PC-3 (cell line): Measurements from ENCODE around the gene BEST3. TPM values are rescaled to one million over a fixed set of nuclear protein-coding genes. Genes with fewer than 3 reads are reported as not detected.
"Not testable (repeated sequence)": the region's sequence is repeated elsewhere in the genome, so short reads cannot be mapped to it uniquely, and the experiment has no call there.

ENCODE experiments used
- ATAC-seq: fragments of 200-7000 bp; cut with Tn5 transposase; 2 replicates; pipeline ENCODE4 v1.9.1; 2020; ENCODE audit warnings: mild to moderate bottlenecking, moderate library complexity
- BruUV-seq: library from RNA; stranded (reverse); fragments of 400-500 nt; replicated peaks from 2 replicates; lab custom pipeline; 2021; lab: Mats Ljungman, UMichigan
- CTCF ChIA-PET: fragments of 300-600 bp; sonication (Branson Sonifier 250); formaldehyde crosslinking; loops from one replicate; lab custom pipeline; 2022; ENCODE audit warnings: antibody characterized with exemption; lab: Charles Lee
- POLR2A ChIA-PET: fragments of 300-600 bp; sonication (Branson Sonifier 250); formaldehyde crosslinking; loops from one replicate; lab custom pipeline; 2022; ENCODE audit warnings: antibody characterized with exemption; ENCODE audit not compliant: unreplicated experiment; lab: Charles Lee
- DNase-seq: peaks from one replicate; pipeline ENCODE4 v3.0.0-alpha.2; 2015
- H2AFZ ChIP-seq: fragments of 300-600 bp; sonication (generic); 2 replicates; pipeline ENCODE4 v1.6.0; 2016; ENCODE audit warnings: antibody characterized with exemption, low read length
- H3F3A ChIP-seq: fragments of 300-600 bp; sonication (generic); one replicate; pipeline ENCODE4 v1.6.0; 2017; ENCODE audit warnings: antibody characterized with exemption, low read length, control low read depth, mild to moderate bottlenecking; ENCODE audit not compliant: unreplicated experiment
- H3K27ac ChIP-seq: fragments of 300-600 bp; sonication (generic); 2 replicates; pipeline ENCODE4 v1.5.1; 2016; ENCODE audit warnings: mild to moderate bottlenecking, low read length
- H3K27me3 ChIP-seq: fragments of 300-600 bp; sonication (generic); 2 replicates; pipeline ENCODE4 v1.6.1; 2016; ENCODE audit warnings: low read length, mixed read lengths
- H3K36me3 ChIP-seq: fragments of 300-600 bp; sonication (generic); 2 replicates; pipeline ENCODE4 v1.6.1; 2016; ENCODE audit warnings: low read depth, mixed run types, low read length, mixed read lengths
- H3K4me1 ChIP-seq: fragments of 300-600 bp; sonication (generic); 2 replicates; pipeline ENCODE4 v1.5.1; 2016; ENCODE audit warnings: low read length; ENCODE audit not compliant: insufficient read depth
- H3K4me2 ChIP-seq: fragments of 300-600 bp; sonication (generic); 2 replicates; pipeline ENCODE4 v1.6.0; 2016; ENCODE audit warnings: low read length
- H3K4me3 ChIP-seq: fragments of 300-600 bp; sonication (generic); 2 replicates; pipeline ENCODE4 v1.5.1; 2016; ENCODE audit warnings: mild to moderate bottlenecking, low read length, mixed read lengths
- H3K79me2 ChIP-seq: fragments of 300-600 bp; sonication (generic); 2 replicates; pipeline ENCODE4 v1.6.1; 2017; ENCODE audit warnings: low read length, mixed read lengths
- H3K9ac ChIP-seq: fragments of 300-600 bp; sonication (generic); 2 replicates; pipeline ENCODE4 v1.6.0; 2016; ENCODE audit warnings: mild to moderate bottlenecking, low read length
- H3K9me2 ChIP-seq: fragments of 300-600 bp; sonication (generic); replicated peaks from 2 replicates; pipeline ENCODE4 v1.6.1; 2016; ENCODE audit warnings: mixed run types, low read length, mixed read lengths
- H3K9me3 ChIP-seq: fragments of 300-600 bp; sonication (generic); 2 replicates; pipeline ENCODE4 v1.6.1; 2016; ENCODE audit warnings: low read length, mixed read lengths
- H4K20me1 ChIP-seq: fragments of 300-600 bp; sonication (generic); 2 replicates; pipeline ENCODE4 v1.6.1; 2016; ENCODE audit warnings: low read length, mixed read lengths
- EZH2 ChIP-seq: fragments of 300-600 bp; sonication (generic); IDR thresholded peaks from one replicate; pipeline ENCODE4 v1.6.1; 2017; ENCODE audit warnings: antibody characterized with exemption, mild to moderate bottlenecking, low read length; ENCODE audit not compliant: unreplicated experiment
- intact Hi-C: fragments of 100-400 bp; cut with micrococcal nuclease; formaldehyde crosslinking; loops from 2 replicates; pipeline ENCODE4 v1.9.0; 2023
- total RNA-seq: library from RNA; depleted of rRNA; stranded (reverse); fragments of >200 nt; gene quantifications from 2 replicates; pipeline ENCODE4 v1.2.3, GENCODE V29; 2014; rRNA removed
- TF ChIP-seq, protein P1 (sequence below): fragments of 300-600 bp; sonication (generic); conservative IDR thresholded peaks from 2 replicates; pipeline ENCODE4 v1.5.1; 2017; ENCODE audit warnings: antibody characterized with exemption, low read depth, mild to moderate bottlenecking, low read length

BEST3 gene
- total RNA-seq, 1 experiment from 2014 or later, result 0.55 TPM

DNA sequence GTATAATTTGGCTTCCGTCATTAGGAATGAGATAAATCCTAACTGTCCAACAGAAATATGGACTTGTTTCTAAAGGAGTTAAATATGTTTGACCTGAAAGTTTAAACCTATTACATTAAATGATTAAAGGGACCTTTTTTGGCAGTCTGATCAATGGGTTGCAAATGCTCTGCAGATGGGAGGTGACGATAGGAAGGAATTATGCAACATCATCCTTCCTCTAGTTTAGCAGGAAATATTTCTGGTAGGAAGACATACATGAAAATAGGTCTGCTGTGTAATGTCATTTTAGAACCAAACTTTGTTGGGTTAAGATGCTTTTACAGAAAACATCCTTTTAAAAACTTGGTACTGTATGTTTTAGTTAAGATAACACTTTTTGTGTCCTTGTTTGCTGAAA is 91.0 kb downstream of the BEST3 start:
- Histone ChIP-seq H3K36me3 (no peaks in the 10 kb centered on the region), H3K4me1 (no peaks in the 10 kb centered on the region), H3F3A (no peaks in the 10 kb centered on the region), H3K79me2 (no peaks in the 10 kb centered on the region), H4K20me1 (no peaks in the 10 kb centered on the region), H3K9me2 (no peaks in the 10 kb centered on the region), H3K4me2 (no peak overlapping the region), H3K4me3 (no peak overlapping the region), H3K9me3 (no peaks in the 10 kb centered on the region), H3K9ac (no peak overlapping the region), H3K27me3 (no peaks in the 10 kb centered on the region), H3K27ac (no peak overlapping the region), H2AFZ (no peak overlapping the region)
- BruUV-seq, result no TSS peak
- TF ChIP-seq EZH2, result no peak
- TF ChIP-seq, protein P1, sequence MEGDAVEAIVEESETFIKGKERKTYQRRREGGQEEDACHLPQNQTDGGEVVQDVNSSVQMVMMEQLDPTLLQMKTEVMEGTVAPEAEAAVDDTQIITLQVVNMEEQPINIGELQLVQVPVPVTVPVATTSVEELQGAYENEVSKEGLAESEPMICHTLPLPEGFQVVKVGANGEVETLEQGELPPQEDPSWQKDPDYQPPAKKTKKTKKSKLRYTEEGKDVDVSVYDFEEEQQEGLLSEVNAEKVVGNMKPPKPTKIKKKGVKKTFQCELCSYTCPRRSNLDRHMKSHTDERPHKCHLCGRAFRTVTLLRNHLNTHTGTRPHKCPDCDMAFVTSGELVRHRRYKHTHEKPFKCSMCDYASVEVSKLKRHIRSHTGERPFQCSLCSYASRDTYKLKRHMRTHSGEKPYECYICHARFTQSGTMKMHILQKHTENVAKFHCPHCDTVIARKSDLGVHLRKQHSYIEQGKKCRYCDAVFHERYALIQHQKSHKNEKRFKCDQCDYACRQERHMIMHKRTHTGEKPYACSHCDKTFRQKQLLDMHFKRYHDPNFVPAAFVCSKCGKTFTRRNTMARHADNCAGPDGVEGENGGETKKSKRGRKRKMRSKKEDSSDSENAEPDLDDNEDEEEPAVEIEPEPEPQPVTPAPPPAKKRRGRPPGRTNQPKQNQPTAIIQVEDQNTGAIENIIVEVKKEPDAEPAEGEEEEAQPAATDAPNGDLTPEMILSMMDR, result no peak
- DNase-seq, result no peak
- ChIA-PET CTCF (no interaction called here), POLR2A (interaction anchor here (0.6 kb wide), 1 partner anchor 241 kb away, joined by 6 read pairs; no protein-coding TSS in a partner anchor)
- intact Hi-C loops, result no loop called here
- ATAC-seq, result no peak

DNA sequence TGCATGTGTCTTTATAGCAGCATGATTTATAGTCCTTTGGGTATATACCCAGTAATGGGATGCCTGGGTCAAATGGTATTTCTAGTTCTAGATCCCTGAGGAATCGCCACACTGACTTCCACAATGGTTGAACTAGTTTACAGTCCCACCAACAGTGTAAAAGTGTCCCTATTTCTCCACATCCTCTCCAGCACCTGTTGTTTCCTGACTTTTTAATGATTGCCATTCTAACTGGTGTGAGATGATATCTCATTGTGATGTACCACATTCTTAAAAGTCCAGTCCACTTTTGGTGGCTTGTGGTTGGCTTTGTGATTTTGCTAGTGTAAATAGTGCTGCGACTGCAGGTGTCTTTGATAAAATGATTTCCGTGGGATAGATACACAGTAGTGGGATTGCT is 94.8 kb downstream of the BEST3 start:
- H3K9ac ChIP-seq, H3K9me2 ChIP-seq, H3K4me1 ChIP-seq, H3K27me3 ChIP-seq, BruUV-seq, intact Hi-C loops, H2AFZ ChIP-seq, ATAC-seq, H3F3A ChIP-seq, DNase-seq, H4K20me1 ChIP-seq, H3K9me3 ChIP-seq, H3K79me2 ChIP-seq, CTCF ChIA-PET, H3K27ac ChIP-seq, H3K4me3 ChIP-seq, POLR2A ChIA-PET, H3K4me2 ChIP-seq: not testable (repeated sequence)
- H3K36me3 ChIP-seq, result peaks cover 35% of the 10 kb centered on the region

Other genes starting within 250 kb of the BEST3 start
- 17.6 and 35.0 TPM in 2 replicates for gene FRS2, start 228.9 kb downstream of the BEST3 start, total RNA-seq
- 306 and 345 TPM in 2 replicates for gene CCT2, start 113.8 kb downstream of the BEST3 start, total RNA-seq
- gene LRRC10, start 88.4 kb downstream of the BEST3 start, total RNA-seq, result not detected in 2 replicates
- gene RAB3IP, start 39.6 kb upstream of the BEST3 start, total RNA-seq, result 22.2 and 28.6 TPM in 2 replicates
- not detected in 2 replicates for gene MYRFL, start 125.9 kb upstream of the BEST3 start, total RNA-seq